Immature natural killer cell (primary cell): Measurements from ENCODE around the gene HOXD13. TPM values are rescaled to one million over a fixed set of nuclear protein-coding genes. Genes with fewer than 3 reads are reported as not detected.

Source experiments
- DNase-seq, 3 donors: peaks; one replicate each; pipeline ENCODE4 v3.0.0; 2022; ENCODE audit warnings: mixed read lengths in 1 of 3
- H3K27ac Mint-ChIP-seq, 6 donors: one replicate each; pipeline ENCODE4 v1.8.0; 2020; ENCODE audit warnings: mixed read lengths in 6 of 6, mild to moderate bottlenecking in 5 of 6, inconsistent platforms in 4 of 6, moderate library complexity in 3 of 6
- H3K27me3 Mint-ChIP-seq, 3 donors: one replicate each; pipeline ENCODE4 v1.8.0; 2020 to 2021; ENCODE audit warnings: low read depth in 3 of 3, mild to moderate bottlenecking in 3 of 3, mixed read lengths in 3 of 3, moderate library complexity in 3 of 3, inconsistent platforms in 1 of 3
- H3K36me3 Mint-ChIP-seq, 3 donors: one replicate each; pipeline ENCODE4 v1.8.0; 2020; ENCODE audit warnings: mixed read lengths in 3 of 3, inconsistent platforms in 2 of 3, mild to moderate bottlenecking in 2 of 3
- H3K4me1 Mint-ChIP-seq, 2 donors: one replicate each; pipeline ENCODE4 v1.8.0; 2020; ENCODE audit warnings: inconsistent platforms in 2 of 2, mild to moderate bottlenecking in 2 of 2, mixed read lengths in 2 of 2, moderate library complexity in 1 of 2
- H3K4me3 Mint-ChIP-seq, 5 donors: one replicate each; pipeline ENCODE4 v1.8.0; 2020; ENCODE audit warnings: mild to moderate bottlenecking in 5 of 5, mixed read lengths in 5 of 5, inconsistent platforms in 3 of 5, moderate library complexity in 3 of 5
- H3K9me3 Mint-ChIP-seq, 6 donors: one replicate each; pipeline ENCODE4 v1.8.0; 2020; ENCODE audit warnings: mild to moderate bottlenecking in 6 of 6, mixed read lengths in 6 of 6, inconsistent platforms in 4 of 6, moderate library complexity in 3 of 6
- polyA plus RNA-seq, 3 donors: library from polyadenylated mRNA; unstranded; fragments of 300-500 nt; fragmentation: Illumina TruSeq; gene quantifications; one replicate each; pipeline ENCODE4 v1.2.3, GENCODE V29; 2021

The HOXD13 gene
- polyA plus RNA-seq, 3 donors from 2014 or later = not detected

DNA sequence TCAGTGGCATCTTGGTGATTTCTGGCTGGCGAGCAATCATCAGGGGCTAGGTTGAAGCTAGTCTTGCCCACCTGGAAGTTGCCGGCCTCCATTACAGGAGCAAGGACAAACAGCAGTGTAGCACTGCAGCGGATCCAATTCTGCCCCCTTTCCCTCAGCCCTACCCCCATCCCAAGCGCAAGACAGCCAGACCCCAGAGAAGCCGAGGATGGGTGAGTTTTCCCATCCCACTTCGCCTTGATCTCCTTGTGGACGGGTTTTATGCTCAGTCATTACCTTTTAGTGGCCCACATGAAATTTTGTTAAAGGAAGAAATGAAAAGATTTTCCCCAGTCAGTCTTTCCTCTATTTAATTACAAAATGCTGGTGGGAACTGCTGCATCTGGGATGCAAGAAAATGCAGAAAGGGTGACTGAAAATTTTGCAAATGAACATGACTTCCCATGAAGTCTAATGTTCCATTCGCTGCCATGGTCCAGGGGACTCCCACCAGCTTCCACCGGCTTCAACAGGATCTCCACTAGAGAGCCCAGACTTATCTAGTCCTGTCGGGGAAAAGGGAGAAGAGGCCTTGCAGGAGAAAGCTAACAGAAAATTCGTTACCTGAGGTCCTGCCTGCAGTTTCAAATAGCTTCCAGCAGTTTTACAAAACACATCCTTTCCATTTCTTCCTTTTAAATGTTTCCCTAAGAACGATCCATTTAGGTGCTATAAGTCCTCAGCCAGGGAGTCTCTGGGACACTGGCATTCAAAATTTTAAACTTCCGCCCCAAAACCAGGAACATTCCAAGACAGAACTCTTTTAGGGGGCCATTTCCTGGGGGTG is 28.1 kb downstream of the HOXD13 start:
- H3K27ac Mint-ChIP-seq = no peak overlapping the region
- H3K27me3 Mint-ChIP-seq = peaks cover 57 to 68% (median 62%) of the 10 kb centered on the region in 3 donors
- H3K4me3 Mint-ChIP-seq = no peak overlapping the region
- H3K36me3 Mint-ChIP-seq = peaks cover 0 to 9% (median 6%) of the 10 kb centered on the region in 3 donors
- no peak for DNase-seq
- peaks cover 0 to 34% (median 4%) of the 10 kb centered on the region in 6 donors for H3K9me3 Mint-ChIP-seq
- peaks cover 11% of the 10 kb centered on the region in 2 donors for H3K4me1 Mint-ChIP-seq

- H3K27ac Mint-ChIP-seq = no peak overlapping the region
- H3K36me3 Mint-ChIP-seq = peaks cover 0 to 9% (median 6%) of the 10 kb centered on the region in 3 donors
- DNase-seq = no peak
- H3K9me3 Mint-ChIP-seq = peaks cover 0 to 32% (median 4%) of the 10 kb centered on the region in 6 donors
- peak overlapping the region in 1 of 5 donors; percentile 38 for H3K4me3 Mint-ChIP-seq
- H3K27me3 Mint-ChIP-seq = peaks cover 56 to 67% (median 64%) of the 10 kb centered on the region in 3 donors
- peaks cover 11% of the 10 kb centered on the region in 2 donors for H3K4me1 Mint-ChIP-seq
Measured at GRCh38 chr2:176121190-176122051, 28.9 kb downstream of the HOXD13 start.

DNA sequence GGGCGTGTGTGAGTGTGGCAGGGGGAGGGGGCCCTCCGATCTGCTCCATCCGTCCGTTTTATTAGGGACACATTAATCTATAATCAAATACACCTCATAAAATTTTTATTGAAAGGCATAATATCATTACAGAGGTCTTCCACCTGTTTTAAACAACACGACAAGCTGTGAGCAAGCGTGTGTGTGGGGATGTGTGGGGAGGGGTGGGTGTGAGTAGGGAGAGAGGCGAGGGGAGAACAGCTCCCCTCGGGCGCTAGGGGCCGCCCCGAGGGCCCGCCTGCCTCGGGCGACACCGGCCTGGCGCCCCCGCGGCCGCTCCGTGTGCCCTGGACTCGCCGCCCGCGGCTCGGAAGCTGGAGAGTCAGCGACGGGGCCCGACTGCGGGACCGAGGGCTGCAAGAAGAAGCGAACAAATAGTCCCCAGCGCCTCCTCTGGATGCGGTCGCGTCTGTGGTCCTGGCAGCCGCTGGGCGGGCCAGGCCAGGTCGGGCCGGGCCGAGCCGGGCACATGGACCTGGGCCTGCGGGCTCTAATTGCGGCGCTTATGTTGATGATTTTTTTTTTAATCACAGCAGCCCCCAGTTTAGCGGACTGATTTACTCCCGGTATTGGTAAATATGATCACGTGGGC is 29.6 kb downstream of the HOXD13 start:
- H3K4me1 Mint-ChIP-seq = peaks cover 11 to 16% of the 10 kb centered on the region in 2 donors
- peaks cover 0 to 27% (median 6%) of the 10 kb centered on the region in 6 donors for H3K9me3 Mint-ChIP-seq
- peaks cover 0 to 9% (median 3%) of the 10 kb centered on the region in 3 donors for H3K36me3 Mint-ChIP-seq
- H3K27ac Mint-ChIP-seq = no peak overlapping the region
- DNase-seq = peak in 1 of 3 donors; percentile 37
- peaks cover 58 to 66% (median 65%) of the 10 kb centered on the region in 3 donors for H3K27me3 Mint-ChIP-seq
- H3K4me3 Mint-ChIP-seq = peak overlapping the region; percentile 58 to 72 (median 69)

DNA sequence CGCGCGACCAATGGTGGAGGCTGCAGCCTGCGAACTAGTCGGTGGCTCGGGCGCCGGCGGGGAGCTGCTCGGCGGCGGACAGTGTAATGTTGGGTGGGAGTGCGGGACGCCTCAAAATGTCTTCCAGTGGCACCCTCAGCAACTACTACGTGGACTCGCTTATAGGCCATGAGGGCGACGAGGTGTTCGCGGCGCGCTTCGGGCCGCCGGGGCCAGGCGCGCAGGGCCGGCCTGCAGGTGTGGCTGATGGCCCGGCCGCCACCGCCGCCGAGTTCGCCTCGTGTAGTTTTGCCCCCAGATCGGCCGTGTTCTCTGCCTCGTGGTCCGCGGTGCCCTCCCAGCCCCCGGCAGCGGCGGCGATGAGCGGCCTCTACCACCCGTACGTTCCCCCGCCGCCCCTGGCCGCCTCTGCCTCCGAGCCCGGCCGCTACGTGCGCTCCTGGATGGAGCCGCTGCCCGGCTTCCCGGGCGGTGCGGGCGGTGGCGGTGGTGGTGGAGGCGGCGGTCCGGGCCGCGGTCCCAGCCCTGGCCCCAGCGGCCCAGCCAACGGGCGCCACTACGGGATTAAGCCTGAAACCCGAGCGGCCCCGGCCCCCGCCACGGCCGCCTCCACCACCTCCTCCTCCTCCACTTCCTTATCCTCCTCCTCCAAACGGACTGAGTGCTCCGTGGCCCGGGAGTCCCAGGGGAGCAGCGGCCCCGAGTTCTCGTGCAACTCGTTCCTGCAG is 30.3 kb downstream of the HOXD13 start, which contains the start of gene HOXD9:
Gene HOXD9 (plus strand): TSS at position 37 of the 728 bp plus-strand sequence. CDS start 50 bp downstream, at position 87.
- DNase-seq = peak in 2 of 3 donors; percentile 19 to 29
- H3K4me3 Mint-ChIP-seq = peak within 1 kb of the TSS; percentile 58 to 72 (median 69)

DNA sequence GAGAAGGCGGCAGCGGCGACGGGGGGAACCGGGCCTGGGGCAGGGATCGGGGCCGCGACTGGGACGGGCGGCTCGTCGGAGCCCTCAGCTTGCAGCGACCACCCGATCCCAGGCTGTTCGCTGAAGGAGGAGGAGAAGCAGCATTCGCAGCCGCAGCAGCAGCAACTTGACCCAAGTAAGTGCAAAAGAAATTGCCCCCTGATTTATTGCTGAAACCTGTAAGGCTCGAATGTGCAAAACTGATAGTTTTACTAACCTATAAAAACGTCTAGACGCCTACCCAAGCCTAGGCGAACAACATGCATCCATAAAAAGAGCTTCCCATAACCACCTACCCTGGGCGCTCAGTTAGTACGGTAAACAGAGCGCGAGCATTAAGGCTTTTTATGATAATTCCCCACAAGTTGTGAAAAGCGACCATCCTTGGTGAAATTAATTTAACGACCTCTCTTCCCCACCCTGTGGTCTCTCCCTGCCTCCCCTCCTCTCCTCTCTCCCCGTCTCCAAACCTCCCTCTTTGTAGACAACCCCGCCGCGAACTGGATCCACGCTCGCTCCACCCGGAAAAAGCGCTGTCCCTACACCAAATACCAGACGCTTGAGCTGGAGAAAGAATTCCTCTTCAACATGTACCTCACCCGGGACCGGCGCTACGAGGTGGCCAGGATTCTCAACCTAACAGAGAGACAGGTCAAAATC is 31.0 kb downstream of the HOXD13 start:
- peak overlapping the region in 4 of 5 donors; percentile 21 to 53 (median 36) for H3K4me3 Mint-ChIP-seq
- no peak overlapping the region for H3K27ac Mint-ChIP-seq
- peaks cover 0 to 5% (median 3%) of the 10 kb centered on the region in 3 donors for H3K36me3 Mint-ChIP-seq
- peaks cover 59 to 73% (median 71%) of the 10 kb centered on the region in 3 donors for H3K27me3 Mint-ChIP-seq
- peaks cover 0 to 22% (median 6%) of the 10 kb centered on the region in 6 donors for H3K9me3 Mint-ChIP-seq
- H3K4me1 Mint-ChIP-seq = peaks cover 17 to 28% of the 10 kb centered on the region in 2 donors
- DNase-seq = no peak

More for the DNA sequence above, 30.3 kb downstream of the HOXD13 start, which contains the start of gene HOXD9:
- Mint-ChIP-seq H3K9me3 (peaks cover 0 to 27% (median 6%) of the 10 kb centered on the region in 6 donors), H3K4me1 (peaks cover 13 to 22% of the 10 kb centered on the region in 2 donors), H3K36me3 (peaks cover 0 to 9% (median 3%) of the 10 kb centered on the region in 3 donors), H3K27me3 (peaks cover 58 to 73% (median 70%) of the 10 kb centered on the region in 3 donors), H3K27ac (no peak within 1 kb of the TSS)

DNA sequence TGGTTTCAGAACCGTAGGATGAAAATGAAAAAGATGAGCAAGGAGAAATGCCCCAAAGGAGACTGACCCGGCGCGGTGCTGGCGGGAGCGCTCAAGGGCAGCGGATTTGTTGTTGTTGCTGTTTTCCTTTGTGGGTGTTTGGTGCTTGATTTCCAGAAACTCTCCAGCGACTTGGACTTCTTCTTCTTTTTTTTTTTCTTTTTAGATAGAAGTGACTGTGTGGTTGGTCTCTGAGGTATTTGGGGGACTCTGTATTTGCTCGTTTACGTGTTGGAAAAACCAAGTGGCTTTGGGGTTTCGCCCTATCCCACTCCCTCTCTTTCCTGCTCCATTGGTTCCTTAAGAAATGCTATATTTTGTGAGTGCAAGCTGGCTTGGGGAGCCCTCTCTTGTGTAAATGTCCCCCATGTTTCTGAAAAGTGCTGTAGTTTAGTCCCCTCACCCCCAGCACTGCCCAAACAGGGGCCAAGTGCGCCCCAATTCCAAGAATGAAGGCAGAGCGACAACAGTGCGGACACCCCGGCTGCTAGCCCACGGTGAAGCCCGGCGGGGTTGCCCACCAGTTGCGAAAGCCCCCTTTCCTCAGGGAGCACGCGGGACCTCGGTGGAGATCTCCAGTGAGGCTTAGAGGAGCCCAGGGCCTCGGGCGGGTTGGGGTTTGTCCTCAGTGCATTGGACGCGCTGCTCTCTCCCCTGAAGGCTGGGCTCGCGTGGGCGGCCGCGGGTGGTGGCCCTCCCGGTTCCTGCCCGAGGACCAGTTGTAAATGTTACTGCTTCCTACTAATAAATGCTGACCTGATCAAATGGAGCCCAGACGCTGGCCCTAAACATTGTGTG is 31.8 kb downstream of the HOXD13 start:
- peaks cover 62 to 72% (median 70%) of the 10 kb centered on the region in 3 donors for H3K27me3 Mint-ChIP-seq
- H3K36me3 Mint-ChIP-seq = no peaks in the 10 kb centered on the region
- H3K9me3 Mint-ChIP-seq = peaks cover 0 to 17% (median 4%) of the 10 kb centered on the region in 6 donors
- H3K4me3 Mint-ChIP-seq = peak overlapping the region in 2 of 5 donors; percentile 27 to 44
- DNase-seq = no peak
- no peak overlapping the region for H3K27ac Mint-ChIP-seq
- peaks cover 18 to 30% of the 10 kb centered on the region in 2 donors for H3K4me1 Mint-ChIP-seq

GRCh38 chr2:176124947-176125771 is 32.6 kb downstream of the HOXD13 start:
- no peak for DNase-seq
- peaks cover 0 to 10% (median 2%) of the 10 kb centered on the region in 6 donors for H3K9me3 Mint-ChIP-seq
- peaks cover 19 to 30% of the 10 kb centered on the region in 2 donors for H3K4me1 Mint-ChIP-seq
- no peak overlapping the region for H3K27ac Mint-ChIP-seq
- no peaks in the 10 kb centered on the region for H3K36me3 Mint-ChIP-seq
- peaks cover 59 to 68% (median 67%) of the 10 kb centered on the region in 3 donors for H3K27me3 Mint-ChIP-seq
- H3K4me3 Mint-ChIP-seq = peak overlapping the region in 2 of 5 donors; percentile 24 to 30

- no peak overlapping the region for H3K4me3 Mint-ChIP-seq
- H3K27ac Mint-ChIP-seq = no peak overlapping the region
- H3K4me1 Mint-ChIP-seq = peaks cover 21 to 32% of the 10 kb centered on the region in 2 donors
- DNase-seq = no peak
- H3K27me3 Mint-ChIP-seq = peaks cover 55 to 66% (median 65%) of the 10 kb centered on the region in 3 donors
- no peaks in the 10 kb centered on the region for H3K36me3 Mint-ChIP-seq
- H3K9me3 Mint-ChIP-seq = peaks cover 0 to 7% (median 2%) of the 10 kb centered on the region in 6 donors
Measured at GRCh38 chr2:176125772-176126054, 33.2 kb downstream of the HOXD13 start.

DNA sequence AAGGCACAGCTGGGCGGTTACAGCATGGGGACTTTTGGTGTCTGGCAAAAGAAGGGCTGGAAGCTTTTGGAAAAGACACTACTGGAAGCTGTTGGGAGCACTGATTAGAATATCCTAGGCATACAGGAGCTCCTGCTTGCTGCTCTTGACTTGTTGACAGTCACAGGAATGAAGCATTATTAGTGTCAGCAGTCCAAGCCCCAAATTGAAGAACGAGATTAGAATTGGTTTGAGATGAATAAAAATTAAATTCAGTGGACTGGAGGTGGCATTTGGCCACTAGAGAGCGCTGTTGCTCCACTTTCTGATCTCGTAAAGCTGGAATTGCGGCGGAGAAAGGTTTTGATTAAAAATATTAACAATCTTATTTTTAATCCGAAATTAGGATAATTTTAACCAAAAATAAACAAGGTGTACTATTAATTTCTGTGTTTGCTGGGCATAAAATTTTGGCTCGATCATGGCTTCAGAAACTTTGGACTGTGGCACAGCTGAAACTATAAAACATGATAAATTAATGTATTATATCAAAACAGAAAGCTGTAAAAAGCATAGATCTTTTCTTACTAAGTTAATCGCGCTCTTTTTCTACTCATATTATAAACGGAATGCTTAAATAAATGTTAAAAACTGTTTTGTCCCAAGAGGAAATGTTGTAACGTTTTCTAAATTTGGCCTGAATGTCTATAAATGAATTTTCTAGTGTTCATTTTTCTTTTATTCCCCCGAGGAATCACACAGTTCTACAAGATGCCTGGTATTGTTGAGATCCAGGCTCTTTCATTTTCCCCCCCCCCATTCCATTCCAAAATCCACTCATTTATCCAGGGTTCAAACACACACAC is 34.6 kb downstream of the HOXD13 start:
- H3K4me1 Mint-ChIP-seq = peaks cover 30 to 46% of the 10 kb centered on the region in 2 donors
- H3K9me3 Mint-ChIP-seq = peaks cover 0 to 9% (median 1%) of the 10 kb centered on the region in 6 donors
- DNase-seq = peak; percentile 44 to 59 (median 53)
- H3K36me3 Mint-ChIP-seq = peaks cover 0 to 2% (median 0%) of the 10 kb centered on the region in 3 donors
- peaks cover 56 to 70% (median 69%) of the 10 kb centered on the region in 3 donors for H3K27me3 Mint-ChIP-seq
- peak overlapping the region in 1 of 6 donors; percentile 15 for H3K27ac Mint-ChIP-seq
- peak overlapping the region in 1 of 5 donors; percentile 14 for H3K4me3 Mint-ChIP-seq

DNA sequence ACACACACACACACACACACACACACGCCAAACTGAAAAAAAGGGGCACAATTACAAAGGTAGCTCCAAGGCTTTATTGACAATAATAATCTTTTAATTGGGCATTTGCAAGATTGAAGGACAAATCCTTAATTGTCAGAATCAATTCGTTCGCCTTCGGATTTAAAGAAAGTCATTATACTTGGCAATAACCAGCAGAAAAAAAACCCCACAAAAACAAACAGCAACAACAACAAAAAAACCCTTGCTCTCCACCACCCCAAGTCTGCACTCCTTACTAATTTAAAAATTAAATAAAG is 35.2 kb downstream of the HOXD13 start:
- H3K4me3 Mint-ChIP-seq = peak overlapping the region in 1 of 5 donors; percentile 60
- DNase-seq = no peak
- H3K36me3 Mint-ChIP-seq = peaks cover 0 to 5% (median 0%) of the 10 kb centered on the region in 3 donors
- H3K9me3 Mint-ChIP-seq = peaks cover 0 to 9% (median 3%) of the 10 kb centered on the region in 6 donors
- peaks cover 32 to 52% of the 10 kb centered on the region in 2 donors for H3K4me1 Mint-ChIP-seq
- H3K27ac Mint-ChIP-seq = no peak overlapping the region
- H3K27me3 Mint-ChIP-seq = peaks cover 57 to 73% (median 72%) of the 10 kb centered on the region in 3 donors
